Measurements from ENCODE around the gene THSD7A. TPM values are rescaled to one million over a fixed set of nuclear protein-coding genes. Genes with fewer than 3 reads are reported as not detected.

THSD7A gene
- total RNA-seq, 1 donor from 2014 or later = 3.5 TPM

DNA sequence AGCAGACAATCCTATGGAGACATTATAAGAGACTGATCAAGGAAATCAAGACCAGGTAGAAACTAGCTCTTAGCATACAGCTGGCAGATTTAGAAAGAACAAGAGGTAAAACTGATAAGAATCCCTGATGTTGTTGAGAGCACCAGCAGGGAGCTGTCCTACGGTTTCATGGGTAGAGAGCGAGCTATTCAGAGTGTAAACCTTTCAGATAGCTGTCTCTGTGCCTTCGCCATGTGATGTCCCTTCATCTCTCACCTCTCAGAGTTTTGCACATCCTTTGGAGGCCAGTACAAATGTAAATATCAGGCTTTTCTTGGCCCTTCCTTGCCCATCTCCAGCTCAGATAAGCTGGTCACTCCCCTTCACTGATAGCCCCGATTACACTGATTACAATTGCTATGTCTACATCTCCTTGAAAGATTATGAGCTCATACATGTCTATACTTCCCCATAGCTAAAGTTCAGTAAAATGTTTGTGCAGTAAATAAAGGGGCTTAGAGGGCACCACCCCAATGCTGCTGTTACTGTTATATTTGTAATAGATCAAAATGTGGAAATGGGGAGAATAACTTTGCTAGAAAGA lies 21.9 kb downstream of the THSD7A start:
- FAIRE-seq (no peak), DNase-seq (ENCODE audit: low read depth) (no peak)
- Histone ChIP-seq H3K4me2 (ENCODE audit: low read length) (no peak overlapping the region), H3K9me3 (ENCODE audit: insufficient read depth, low read depth, low read length) (no peaks in the 10 kb centered on the region), H3K36me3 (ENCODE audit: insufficient read depth, low read length) (no peaks in the 10 kb centered on the region), H3K4me1 (ENCODE audit: insufficient read depth, low read length) (no peaks in the 10 kb centered on the region), H3K79me2 (ENCODE audit: insufficient read depth, low read length) (no peaks in the 10 kb centered on the region), H2AFZ (ENCODE audit: low read depth, low read length) (no peak overlapping the region), H3K9ac (ENCODE audit: low read length) (no peak overlapping the region), H3K27ac (ENCODE audit: low read depth, low read length) (no peak overlapping the region), H4K20me1 (ENCODE audit: insufficient read depth, low read length) (no peaks in the 10 kb centered on the region), H3K4me3 (ENCODE audit: insufficient read depth, low read depth, low read length) (no peak overlapping the region), H3K27me3 (ENCODE audit: insufficient read depth, low read length) (no peaks in the 10 kb centered on the region)
- Mint-ChIP-seq H3K4me3 (ENCODE audit: unreplicated experiment) (no peak overlapping the region), H3K36me3 (ENCODE audit: low read depth, unreplicated experiment) (no peaks in the 10 kb centered on the region), H3K27me3 (ENCODE audit: low read depth, unreplicated experiment) (no peaks in the 10 kb centered on the region), H3K27ac (ENCODE audit: unreplicated experiment) (no peak overlapping the region), H3K4me1 (ENCODE audit: low read depth, unreplicated experiment) (no peaks in the 10 kb centered on the region), H3K9me3 (ENCODE audit: unreplicated experiment) (no peaks in the 10 kb centered on the region)
- TF ChIP-seq CTCF (IDR thresholded peaks at IDR 0.05; ENCODE audit: insufficient read depth, low read depth, low read length) (no peak), EZH2 (IDR thresholded peaks at IDR 0.05; ENCODE audit: insufficient read depth, low read length) (no peak)

DNA sequence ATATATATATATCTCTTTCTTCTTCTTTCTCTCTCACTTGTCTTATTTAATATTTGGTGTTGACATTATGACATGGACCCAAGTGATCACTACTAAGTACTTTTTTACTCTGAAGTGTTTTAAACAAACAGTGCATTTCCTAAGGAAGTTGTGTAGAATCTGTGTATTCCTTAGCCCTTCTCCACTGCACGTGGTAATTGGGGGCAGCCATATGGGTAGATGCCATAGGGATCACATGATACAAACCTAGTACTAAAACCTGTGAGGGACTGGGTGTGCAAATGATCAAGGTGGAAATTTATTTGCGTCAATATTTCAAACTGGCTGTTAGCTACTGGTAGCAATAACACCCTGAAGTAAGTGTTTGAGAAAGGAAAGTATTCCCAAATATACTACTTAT lies 25.0 kb downstream of the THSD7A start:
- no peaks in the 10 kb centered on the region for H3K9me3 Mint-ChIP-seq (ENCODE audit: unreplicated experiment)
- H3K27ac Mint-ChIP-seq (ENCODE audit: unreplicated experiment) = no peak overlapping the region
- Histone ChIP-seq H3K79me2 (ENCODE audit: insufficient read depth, low read length) (no peaks in the 10 kb centered on the region), H3K4me2 (ENCODE audit: low read length) (no peak overlapping the region), H3K4me3 (ENCODE audit: insufficient read depth, low read depth, low read length) (no peak overlapping the region), H3K4me1 (ENCODE audit: insufficient read depth, low read length) (no peaks in the 10 kb centered on the region), H3K9ac (ENCODE audit: low read length) (no peak overlapping the region), H3K27me3 (ENCODE audit: insufficient read depth, low read length) (no peaks in the 10 kb centered on the region), H3K36me3 (ENCODE audit: insufficient read depth, low read length) (no peaks in the 10 kb centered on the region), H2AFZ (ENCODE audit: low read depth, low read length) (no peak overlapping the region), H4K20me1 (ENCODE audit: insufficient read depth, low read length) (no peaks in the 10 kb centered on the region), H3K27ac (ENCODE audit: low read depth, low read length) (no peak overlapping the region), H3K9me3 (ENCODE audit: insufficient read depth, low read depth, low read length) (no peaks in the 10 kb centered on the region)
- no peak for TF ChIP-seq CTCF (IDR thresholded peaks at IDR 0.05; ENCODE audit: insufficient read depth, low read depth, low read length)
- TF ChIP-seq EZH2 (IDR thresholded peaks at IDR 0.05; ENCODE audit: insufficient read depth, low read length) = no peak
- no peak overlapping the region for H3K4me3 Mint-ChIP-seq (ENCODE audit: unreplicated experiment)
- H3K4me1 Mint-ChIP-seq (ENCODE audit: low read depth, unreplicated experiment) = no peaks in the 10 kb centered on the region
- H3K27me3 Mint-ChIP-seq (ENCODE audit: low read depth, unreplicated experiment) = no peaks in the 10 kb centered on the region
- FAIRE-seq (no peak), DNase-seq (ENCODE audit: low read depth) (no peak)
- no peaks in the 10 kb centered on the region for H3K36me3 Mint-ChIP-seq (ENCODE audit: low read depth, unreplicated experiment)

GRCh38 chr7:11804621-11805020 lies 27.4 kb downstream of the THSD7A start:
- Mint-ChIP-seq H3K27me3 (ENCODE audit: low read depth, unreplicated experiment) (no peaks in the 10 kb centered on the region), H3K4me3 (ENCODE audit: unreplicated experiment) (no peak overlapping the region), H3K27ac (ENCODE audit: unreplicated experiment) (no peak overlapping the region), H3K4me1 (ENCODE audit: low read depth, unreplicated experiment) (no peaks in the 10 kb centered on the region), H3K36me3 (ENCODE audit: low read depth, unreplicated experiment) (no peaks in the 10 kb centered on the region), H3K9me3 (ENCODE audit: unreplicated experiment) (no peaks in the 10 kb centered on the region)
- no peak overlapping the region for H3K27ac ChIP-seq (ENCODE audit: low read depth, low read length)
- DNase-seq (ENCODE audit: low read depth) = no peak
- H3K4me3 ChIP-seq (ENCODE audit: insufficient read depth, low read depth, low read length) = no peak overlapping the region
- no peaks in the 10 kb centered on the region for H3K36me3 ChIP-seq (ENCODE audit: insufficient read depth, low read length)
- H3K79me2 ChIP-seq (ENCODE audit: insufficient read depth, low read length) = no peaks in the 10 kb centered on the region
- H3K9ac ChIP-seq (ENCODE audit: low read length) = no peak overlapping the region
- TF ChIP-seq CTCF (IDR thresholded peaks at IDR 0.05; ENCODE audit: insufficient read depth, low read depth, low read length) = no peak
- TF ChIP-seq EZH2 (IDR thresholded peaks at IDR 0.05; ENCODE audit: insufficient read depth, low read length) = no peak
- no peak overlapping the region for H3K4me2 ChIP-seq (ENCODE audit: low read length)
- H3K9me3 ChIP-seq (ENCODE audit: insufficient read depth, low read depth, low read length) = no peaks in the 10 kb centered on the region
- no peaks in the 10 kb centered on the region for H3K27me3 ChIP-seq (ENCODE audit: insufficient read depth, low read length)
- H2AFZ ChIP-seq (ENCODE audit: low read depth, low read length) = no peak overlapping the region
- H4K20me1 ChIP-seq (ENCODE audit: insufficient read depth, low read length) = no peaks in the 10 kb centered on the region
- H3K4me1 ChIP-seq (ENCODE audit: insufficient read depth, low read length) = no peaks in the 10 kb centered on the region
- no peak for FAIRE-seq
